Kasumi-1 (cell line): Measurements from ENCODE around the gene SPEF1.

Source experiments
- DNase-seq, 2 experiments: peaks; one replicate each; lab custom pipeline; 2025; lab: John Stamatoyannopoulos, UW

Gene SPEF1

DNA sequence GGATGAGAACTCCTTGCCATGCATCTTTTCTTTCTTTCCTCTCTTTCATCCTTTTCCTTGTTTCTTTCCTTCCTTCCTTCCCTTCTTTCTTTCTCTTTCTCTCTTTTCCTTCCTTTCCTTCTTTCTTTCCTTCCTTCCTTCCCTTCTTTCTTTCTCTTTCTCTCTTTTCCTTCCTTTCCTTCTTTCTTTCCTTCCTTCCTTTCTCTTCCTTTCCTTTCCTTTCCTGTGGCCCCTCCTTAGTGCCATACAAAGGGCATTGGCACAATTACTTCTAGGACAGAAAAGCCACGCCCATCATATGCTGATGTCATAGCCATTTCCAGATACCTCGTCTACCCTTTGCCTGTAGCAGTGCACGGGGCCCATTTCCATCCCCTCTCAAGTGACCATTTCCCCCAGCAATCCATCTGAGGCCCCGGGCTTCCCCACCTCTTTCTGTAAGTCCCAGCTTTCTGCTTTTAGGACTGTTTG lies 7.5 kb upstream of the SPEF1 start:
- no peak for DNase-seq

DNA sequence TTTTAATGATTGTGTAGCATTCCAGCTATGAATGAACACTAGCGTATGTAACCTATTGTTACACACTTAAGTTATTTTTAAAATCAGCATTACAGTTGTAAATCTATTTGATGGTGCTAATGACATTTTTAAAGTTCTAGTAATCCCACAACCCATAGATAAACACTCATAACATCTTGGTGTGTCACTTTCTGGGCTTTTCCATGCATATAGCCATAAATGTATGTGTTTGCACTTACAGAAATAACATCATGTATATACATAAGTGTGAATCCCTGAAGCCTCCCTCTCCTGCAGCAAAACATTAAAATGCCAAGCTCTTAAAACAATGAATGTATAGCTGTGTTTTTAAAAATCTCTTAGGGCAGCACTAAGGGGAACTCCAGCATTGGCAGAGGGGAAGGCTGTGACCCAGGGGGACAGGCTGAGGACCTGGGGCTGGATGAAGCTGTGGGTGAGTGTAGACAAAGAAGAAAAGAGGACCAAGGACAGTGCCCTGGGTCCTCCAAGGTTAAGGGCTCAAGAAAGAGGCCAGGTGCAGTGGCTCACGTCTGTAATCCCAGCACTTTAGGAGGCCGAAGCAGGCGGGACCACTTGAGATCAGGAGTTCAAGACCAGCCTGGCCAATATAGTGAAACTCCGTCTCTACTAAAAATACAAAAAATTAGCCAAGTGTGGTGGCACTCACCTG lies 6.2 kb upstream of the SPEF1 start:
- no peak for DNase-seq

DNA sequence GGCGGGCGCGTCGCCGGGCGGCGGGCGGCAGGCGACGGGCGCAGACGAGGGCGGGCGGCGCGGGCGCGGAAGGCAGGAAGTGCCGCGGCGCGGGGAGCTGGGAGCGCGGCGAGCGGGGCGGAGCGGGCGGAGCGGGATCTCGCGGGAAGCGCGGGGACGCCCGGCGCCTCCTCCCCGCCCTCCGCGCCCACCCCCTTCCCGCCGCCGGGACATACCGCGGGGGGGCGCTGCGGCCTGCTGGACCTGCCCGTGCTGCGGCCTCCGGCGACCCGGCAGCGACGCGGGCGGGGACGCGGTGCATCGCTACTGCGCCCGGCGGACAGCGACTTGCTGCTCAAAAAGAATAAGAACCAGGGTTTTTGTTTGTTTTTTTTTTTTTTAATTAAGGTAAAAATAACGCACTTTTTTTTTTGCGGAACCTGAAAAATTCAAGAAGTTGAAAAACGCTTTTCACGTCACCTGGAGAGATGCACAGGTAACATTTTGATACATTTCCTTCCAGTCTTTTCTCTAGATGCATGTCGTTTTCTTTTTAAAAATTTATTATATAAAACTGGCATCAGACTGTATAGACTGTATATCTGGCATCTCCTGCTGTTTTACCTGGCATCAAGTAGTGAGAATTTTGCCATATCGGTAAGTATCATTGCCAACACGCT lies 5.5 kb upstream of the SPEF1 start, which contains the start of gene CENPB:
Gene CENPB (minus strand): TSS at position 76 of the 659 bp plus-strand sequence. CDS start 257 bp downstream, outside the sequence.
- peak; percentile 70 to 72 for DNase-seq

DNA sequence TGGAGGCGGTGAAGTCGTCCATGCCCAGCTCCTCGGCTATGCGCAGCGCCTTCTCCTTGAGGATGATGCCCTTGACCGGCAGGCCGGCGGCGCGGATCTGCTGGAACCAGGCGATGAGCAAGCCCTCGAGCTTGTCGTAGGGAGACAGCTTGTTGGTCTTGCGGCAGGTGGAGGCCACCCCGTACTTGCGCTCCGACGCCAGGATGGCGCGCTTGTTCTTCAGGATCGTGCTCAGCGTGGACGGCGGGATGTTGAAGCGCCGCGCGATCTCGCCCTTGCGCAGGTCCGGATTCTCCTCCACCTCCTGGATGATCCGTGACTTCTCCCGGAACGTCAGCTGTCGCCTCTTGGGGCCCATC lies 4.9 kb upstream of the SPEF1 start:
- DNase-seq = peak; percentile 21 to 42

DNA sequence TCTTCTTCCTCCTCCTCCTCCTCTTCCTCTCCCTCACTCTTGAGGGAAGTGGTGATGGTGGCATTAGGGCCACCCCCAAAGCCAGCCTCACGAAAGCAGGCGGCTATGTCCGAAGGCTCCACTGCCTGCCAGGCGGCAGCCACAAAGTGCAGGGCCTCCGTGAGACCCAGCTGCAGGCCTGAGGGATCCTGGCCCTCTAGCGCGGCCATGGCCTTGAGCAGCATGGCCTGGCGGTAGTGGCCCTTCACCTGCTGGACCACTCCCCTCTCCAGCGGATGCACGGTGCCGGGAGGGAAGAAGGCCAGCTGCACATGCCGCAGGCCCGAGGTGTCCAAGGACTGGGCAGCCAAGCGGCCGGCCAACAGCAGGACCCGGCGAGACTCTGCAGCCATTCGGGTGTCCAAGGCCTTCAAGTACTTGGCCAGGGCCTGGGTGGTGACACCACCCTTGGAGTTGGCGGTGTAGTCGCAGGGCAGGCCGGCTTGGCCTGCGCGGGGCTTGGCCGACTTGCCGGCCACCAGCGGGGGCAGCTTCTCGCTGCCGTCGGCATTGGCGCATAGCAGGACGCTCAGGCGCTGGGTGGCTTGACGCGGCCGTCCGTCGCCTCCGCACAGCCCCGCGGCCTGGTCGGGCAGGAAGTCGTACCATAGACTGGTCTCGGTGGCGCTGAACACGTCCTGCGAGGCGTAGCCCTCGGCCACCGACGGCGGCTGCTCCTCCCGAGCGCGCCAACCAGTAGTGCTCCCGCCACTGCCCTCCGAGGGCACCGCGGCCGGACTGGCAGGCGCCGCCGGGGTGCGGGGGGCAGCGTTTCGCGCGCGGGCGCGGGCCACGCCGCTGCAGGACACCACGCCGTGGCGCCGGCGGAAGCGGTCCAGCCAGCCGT lies 4.2 kb upstream of the SPEF1 start:
- DNase-seq = no peak

DNA sequence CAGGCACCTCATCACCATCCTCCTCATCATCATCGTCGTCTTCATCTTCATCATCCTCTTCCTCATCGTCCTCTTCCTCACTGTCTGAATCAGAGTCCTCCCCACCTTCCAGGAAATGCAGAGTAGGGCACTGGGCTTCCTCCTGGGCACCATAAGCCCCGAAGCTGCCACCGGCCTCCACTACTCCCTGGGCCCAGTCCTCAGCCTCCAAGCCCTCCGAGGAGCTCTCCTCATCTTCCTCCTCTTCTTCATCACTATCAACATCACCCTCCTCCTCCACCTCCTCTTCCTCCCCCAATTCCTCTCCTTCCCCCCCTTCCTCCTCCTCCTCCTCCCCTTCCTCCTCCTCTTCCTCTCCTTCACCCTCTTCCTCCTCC lies 3.6 kb upstream of the SPEF1 start:
- DNase-seq = no peak

DNA sequence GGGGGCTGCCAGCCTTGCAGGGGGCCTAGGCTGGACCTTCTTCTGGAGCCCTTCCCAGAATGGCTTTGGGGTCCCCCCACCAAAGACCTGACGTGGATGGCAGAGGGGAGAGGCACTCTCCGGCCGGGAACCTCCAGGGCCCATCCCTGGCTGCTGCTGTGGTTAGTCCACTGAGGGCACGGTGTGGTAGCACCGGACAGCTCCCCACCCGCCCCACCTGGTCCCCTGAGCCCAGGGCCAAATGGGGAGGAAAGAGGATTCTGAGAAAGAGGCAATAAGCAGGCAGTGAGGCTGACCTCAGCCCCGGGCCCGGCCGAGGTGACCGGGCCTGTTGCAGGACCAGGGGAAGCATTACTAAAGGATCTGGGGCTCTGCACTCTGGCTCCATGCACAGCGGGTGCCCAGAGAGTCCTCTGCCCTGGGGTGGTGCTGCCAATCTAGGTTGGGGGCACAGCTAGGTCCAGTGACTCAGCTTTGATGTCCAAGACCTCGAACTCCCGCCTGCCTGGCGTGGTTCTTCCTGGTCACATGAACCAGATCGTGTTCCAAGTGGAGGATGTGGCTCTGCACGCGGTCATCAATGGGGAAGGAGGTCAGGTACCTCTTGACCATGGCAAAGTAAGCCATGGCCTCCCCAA lies 3.1 kb upstream of the SPEF1 start:
- DNase-seq = no peak

DNA sequence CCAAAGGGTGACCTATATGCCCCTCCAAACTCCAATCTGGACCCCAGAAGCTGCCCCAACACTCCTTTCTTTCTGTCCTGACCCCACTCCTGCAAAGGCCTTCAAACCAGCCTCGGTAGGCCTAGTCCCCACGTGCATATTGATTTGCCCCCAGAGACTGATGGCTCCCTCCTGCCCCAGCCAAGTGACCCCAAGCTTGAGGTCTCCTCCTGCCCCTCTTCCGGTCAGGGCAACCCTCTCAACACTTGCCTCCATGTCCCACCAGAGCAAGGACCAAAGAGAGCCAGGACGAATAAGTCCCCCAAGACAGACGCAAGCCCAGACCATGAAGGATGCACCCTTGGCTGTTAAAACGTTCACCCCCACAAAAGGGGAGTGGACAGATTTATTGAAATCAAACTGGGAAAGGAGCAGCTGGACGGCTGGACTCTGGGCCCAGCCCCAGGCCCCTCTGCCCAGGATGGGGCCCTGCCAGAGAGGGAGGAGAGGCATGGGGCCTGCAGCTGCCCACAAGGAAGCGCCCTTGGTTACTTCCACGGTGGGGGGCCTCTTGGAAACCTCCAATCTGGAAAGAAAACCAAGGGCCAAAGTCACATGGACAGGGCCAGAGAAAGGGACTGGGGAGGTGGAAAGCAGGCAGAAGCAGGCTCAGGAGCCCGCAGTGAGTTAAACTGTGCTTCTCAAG lies 2.4 kb upstream of the SPEF1 start:
- no peak for DNase-seq

DNA sequence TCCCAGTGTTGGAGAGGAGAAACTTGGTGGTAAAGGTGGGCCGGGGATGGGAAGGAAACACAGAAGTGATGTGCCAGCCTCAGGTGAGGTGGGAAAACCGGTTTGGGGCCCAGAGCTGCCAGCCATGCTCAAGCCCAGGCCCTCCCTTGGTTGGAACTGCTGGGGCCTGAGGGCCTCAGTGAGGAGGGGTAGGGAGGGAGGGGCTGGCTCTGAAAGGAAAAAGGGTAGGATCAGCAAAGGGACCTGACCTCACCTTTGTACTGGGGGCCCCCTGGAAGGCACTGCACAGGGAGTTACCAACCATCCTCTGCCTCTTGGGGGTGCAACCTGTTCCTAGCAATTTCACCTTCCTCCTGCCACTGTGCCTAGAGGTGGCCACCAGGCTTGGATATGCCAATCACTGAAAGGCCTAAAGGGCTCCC lies 1.8 kb upstream of the SPEF1 start:
- DNase-seq = no peak

DNA sequence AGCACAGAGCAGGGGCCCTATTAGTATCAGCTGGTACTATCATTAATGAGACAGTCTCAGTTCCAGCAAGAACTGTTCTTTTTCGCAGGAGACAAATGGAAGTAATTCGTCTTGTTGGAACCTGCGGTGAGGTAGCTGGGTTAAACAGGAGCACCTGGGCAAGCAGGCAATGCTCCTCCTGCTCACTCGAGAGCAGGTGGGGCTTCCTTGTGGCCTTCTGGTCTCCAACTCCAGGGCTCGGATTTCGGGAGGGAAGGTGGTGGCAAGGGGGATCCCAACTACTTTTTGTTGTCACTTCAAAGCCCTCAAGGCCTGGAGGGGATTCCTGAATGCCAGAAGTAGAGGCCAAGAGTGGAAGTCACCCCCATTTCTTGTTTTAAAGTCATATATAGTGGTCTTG lies 1.3 kb upstream of the SPEF1 start:
- no peak for DNase-seq

DNA sequence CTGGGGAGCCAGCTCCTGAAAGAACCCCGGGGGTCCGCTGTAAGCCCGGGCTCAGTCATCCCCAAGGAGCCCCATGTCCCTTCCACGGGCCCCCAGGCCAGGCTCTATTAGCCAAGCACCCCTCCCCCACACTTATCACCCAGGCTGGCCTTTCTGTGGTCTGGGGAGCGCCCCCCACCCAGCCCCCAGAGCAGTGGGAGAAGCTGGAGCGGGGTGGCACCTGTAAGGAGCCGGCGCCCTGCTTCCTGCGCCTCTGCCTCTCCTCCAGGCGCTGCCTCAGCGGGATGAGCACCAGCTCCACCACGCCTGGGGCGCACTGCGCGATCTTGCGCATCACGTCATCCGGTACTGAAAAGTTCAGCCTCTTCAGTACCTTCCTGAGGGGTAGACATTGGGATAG lies 2.3 kb downstream of the SPEF1 start:
- no peak for DNase-seq

DNA sequence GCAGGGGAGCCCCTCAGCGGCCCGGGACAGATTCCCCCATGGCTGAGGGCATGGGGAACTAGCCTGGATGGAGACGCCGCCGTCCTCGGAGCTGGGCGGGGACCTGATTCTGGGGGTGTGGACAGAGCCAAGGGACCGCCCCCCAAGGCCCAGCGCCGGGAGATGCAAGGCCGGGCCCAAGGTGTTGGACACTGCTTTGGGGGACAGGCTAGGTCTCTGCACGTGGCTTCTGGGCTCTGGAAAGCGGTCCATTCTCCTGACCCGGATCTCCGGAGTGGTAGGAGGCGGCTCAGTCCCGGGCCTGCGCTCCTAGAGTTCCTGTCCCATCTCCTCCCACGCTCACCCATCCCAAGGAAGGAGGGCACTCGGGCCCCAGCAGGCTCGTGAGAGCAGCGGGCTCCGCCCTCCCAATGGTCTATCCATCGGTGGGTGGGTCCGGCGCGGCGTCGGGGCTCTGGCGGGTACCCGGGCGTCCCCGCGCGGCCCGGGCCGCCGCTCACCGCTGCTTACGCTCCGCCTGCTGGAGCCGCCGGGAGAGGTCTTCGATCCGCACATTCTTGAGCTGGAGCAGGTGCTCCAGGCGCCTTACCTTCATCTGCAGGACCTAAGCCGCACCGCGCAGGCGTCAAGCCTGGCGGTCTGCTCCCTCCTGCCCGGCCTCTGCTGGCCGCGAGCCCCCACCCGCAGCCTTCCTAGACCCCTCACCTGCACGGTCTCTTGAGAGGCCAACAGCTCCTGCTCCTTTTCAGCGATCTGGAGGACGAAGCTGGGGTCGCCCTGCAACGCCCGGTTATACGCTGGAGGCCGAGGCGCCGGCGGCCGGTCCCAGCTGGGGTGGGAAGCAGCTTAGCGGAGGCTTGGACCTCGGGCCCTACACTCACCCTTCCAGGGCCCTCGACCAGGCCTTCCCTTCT lies 3.3 kb downstream of the SPEF1 start:
- DNase-seq = peak; percentile 54 to 58

DNA sequence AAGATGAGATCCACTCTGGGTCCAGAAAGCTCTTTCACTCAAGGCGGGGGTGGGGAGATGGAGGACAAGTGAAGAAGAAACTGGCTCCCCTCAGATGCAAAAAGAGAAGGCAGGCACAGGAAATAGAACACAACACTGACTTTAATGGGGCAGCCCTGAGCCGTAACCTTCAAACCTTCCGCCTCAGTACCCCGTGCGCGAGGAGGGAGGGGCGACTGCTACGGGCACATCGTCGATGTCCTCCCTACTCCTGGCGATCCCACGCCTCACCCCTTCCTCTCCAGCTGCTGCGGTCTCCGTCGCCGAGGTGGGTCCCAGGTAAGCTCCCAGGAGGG lies 3.9 kb downstream of the SPEF1 start:
- no peak for DNase-seq

DNA sequence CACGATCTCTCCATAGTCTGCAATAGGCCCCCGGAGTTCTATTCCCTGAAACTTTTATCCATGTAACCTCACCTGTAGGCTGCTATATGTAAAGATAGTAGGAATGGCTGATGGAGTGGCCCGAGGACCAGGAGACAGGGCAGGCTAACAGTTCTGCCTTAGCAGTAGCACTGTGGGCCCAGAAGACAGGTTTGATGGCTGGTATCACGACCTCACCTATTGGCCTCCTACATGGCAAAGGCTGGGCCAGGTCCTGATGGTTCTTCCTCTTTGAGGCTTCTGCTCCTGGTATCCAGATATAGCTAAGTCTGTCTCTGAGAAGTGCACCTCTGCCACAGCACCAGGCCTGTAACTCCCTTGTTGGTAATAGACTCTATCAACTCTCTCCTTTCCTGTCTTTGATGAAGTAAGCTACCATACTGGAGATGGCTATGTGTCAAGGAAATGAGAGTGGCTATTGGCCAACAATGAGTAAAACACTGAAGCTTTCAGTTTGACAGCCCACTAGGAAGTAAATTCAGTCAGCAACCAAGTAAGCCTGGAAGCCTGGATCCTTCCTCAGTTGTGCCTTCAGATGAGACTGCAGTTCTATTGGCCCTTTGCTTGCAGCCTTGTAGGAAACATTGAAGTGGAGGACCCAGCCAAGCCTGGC lies 5.7 kb downstream of the SPEF1 start:
- DNase-seq = no peak

DNA sequence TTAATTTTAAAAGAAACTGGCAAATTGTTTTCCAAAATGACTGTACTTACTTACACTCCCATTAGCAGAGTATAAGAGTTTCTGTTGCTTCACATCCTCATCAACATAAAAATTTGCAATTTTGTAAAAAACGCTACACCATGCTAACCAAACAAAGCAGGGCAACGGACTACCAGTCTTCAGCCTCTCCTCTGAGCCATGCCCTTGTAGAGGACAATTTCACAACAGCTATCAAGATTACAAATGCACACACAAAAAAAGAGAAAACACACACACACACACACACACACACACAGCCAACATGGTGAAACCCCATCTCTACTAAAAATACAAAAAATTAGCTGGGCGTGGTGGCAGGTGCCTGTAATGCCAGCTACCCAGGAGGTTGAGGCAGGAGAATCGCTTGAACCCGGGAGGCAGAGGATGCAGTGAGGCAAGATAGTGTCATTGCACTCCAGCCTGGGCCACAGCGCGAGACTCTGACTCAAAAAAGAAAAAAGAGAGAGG lies 9.6 kb downstream of the SPEF1 start:
- DNase-seq = no peak

DNA sequence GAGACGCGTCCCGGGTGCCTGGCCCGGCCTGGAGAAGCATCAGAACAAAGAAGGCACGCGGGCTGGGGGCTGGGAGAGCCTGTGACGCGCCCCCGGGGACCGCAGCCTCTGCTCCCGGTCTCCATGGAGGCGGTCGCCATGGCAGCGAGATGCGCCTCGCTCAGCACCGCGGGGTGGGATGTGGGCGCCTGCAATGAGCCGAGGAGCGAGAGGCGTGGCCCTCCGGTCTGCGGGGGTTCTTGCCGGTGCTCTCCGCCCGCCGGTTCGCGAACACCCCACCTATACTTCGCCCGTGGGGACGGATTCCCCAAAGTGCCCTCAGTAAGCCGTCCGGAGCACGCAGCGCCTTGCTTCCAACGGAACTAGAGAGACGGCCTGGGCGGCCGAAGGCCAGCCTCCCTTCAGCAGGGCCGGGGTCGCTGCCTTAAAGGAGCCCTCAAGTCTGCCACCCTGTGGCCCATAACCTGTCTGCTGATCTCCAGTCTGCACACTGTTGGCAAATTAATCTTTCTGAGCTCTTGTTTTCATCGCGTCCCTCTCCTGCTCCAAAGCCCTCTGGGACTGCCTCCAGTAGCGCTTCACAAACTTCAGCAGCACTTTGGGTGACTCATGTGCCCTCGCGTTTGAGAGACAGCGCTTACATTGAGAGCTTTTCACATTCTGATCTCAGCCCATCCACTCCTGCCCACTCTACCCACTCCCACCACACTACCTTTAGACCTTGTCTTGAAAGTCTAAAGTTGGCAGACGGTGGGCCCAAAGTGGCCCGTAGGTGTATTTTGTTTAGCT lies 12.7 kb downstream of the SPEF1 start:
- DNase-seq = peak; percentile 93

DNA sequence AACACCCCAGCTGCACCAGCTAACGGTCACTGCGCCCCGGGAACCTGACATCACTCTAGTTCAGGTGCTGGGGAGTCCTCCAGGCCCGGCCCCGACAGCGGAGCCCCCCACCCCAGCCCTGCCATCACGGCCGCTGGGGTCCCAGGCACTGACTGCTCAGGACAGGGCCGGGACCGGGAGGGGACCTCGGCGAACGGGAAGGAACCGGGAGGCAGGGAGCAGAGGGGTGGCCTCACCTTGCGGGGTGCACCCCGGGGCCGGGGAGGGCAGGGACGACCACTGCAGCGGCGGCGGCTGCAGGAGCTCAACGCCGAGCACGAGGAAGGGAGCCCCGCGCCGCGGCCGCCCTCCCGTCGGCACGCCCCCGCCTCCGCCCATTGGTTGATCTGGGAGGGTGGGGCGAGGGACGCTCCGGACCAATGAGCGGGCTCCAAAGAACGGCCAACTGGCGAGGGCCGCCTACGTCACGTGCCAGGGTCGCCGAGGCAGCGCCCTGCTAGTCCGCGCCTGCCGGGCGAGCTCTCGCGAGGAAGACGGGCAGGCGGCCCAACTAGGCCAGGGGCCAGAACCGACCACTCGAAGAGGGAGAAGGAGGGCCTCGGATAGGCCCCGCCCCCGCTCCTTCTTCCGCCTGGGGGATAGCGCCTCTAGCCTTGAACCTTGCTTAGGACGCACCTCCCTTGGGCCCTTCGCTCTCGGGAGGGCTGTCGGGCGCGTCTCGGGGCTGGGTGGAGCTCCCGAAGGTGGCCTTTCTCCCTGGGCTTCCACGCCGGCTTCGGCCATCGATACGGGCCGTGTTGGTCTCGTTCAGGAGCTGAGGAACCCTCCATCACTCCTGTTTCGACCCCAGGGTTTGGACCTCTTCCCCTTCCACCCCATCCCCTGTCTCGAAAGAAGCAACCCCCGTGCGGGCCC lies 13.6 kb downstream of the SPEF1 start, which contains the start of gene ADISSP:
Gene ADISSP (minus strand): TSS at position 327 of the 915 bp plus-strand sequence. CDS start 7,653 bp downstream, outside the sequence.
- DNase-seq = peak; percentile 97 to 98

DNA sequence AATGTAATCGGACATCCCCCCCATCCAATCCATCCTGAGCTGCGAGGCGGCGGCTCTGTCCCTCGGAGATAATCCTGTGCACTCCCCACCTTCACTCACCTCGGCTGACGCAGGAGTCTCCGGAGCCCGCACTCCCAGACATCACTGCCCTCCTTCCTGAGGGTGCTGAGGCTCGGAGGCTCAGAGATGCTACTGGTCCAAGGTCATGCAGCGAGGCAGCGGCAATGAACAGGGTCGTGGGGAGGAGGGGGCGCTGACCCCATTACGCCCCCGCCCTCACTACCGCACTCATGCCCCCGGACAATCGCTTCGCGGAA lies 14.2 kb downstream of the SPEF1 start:
- no peak for DNase-seq
